Subcutaneous abdominal adipose tissue (tissue), 5 donors: ENCODE results near the gene C8A.

Experiments used
- H3K27ac ChIP-seq: one replicate; pipeline ENCODE4 v1.7.0; 2013; ENCODE audit warnings: low read depth, mild to moderate bottlenecking, inconsistent platforms, low read length, moderate library complexity
- H3K27me3 ChIP-seq, 5 donors: one replicate each; pipeline ENCODE4 v1.7.0; 2013; ENCODE audit warnings: low read length in 5 of 5, inconsistent platforms in 1 of 5; ENCODE audit not compliant: control insufficient read depth in 5 of 5, insufficient read depth in 4 of 5
- H3K36me3 ChIP-seq, 5 donors: one replicate each; pipeline ENCODE4 v1.7.0; 2013; ENCODE audit warnings: low read length in 5 of 5; ENCODE audit not compliant: control insufficient read depth in 5 of 5, insufficient read depth in 5 of 5
- H3K4me1 ChIP-seq, 5 donors: one replicate each; pipeline ENCODE4 v1.7.0; 2013; ENCODE audit warnings: low read length in 5 of 5, mild to moderate bottlenecking in 3 of 5, moderate library complexity in 1 of 5; ENCODE audit not compliant: control insufficient read depth in 5 of 5, insufficient read depth in 5 of 5
- H3K4me3 ChIP-seq, 5 donors: one replicate each; pipeline ENCODE4 v1.7.0; 2013; ENCODE audit warnings: low read length in 5 of 5, low read depth in 1 of 5
- H3K9ac ChIP-seq, 5 donors: one replicate each; pipeline ENCODE4 v1.7.0; 2013; ENCODE audit warnings: low read length in 5 of 5, mild to moderate bottlenecking in 4 of 5, moderate library complexity in 3 of 5
- H3K9me3 ChIP-seq, 5 donors: one replicate each; pipeline ENCODE4 v1.7.0; 2013; ENCODE audit warnings: low read length in 5 of 5; ENCODE audit not compliant: control insufficient read depth in 5 of 5
- donor health status: healthy.
- donor health status: healthy.
- donor health status: healthy.
- donor health status: healthy.
- donor health status: healthy.

Gene C8A

GRCh38 chr1:56952501-56952900 is 97.9 kb downstream of the C8A start:
- no peak overlapping the region for H3K27ac ChIP-seq
- no peak overlapping the region for H3K9ac ChIP-seq
- peaks cover 0 to 17% (median 8%) of the 10 kb centered on the region in 5 donors for H3K4me1 ChIP-seq
- no peaks in the 10 kb centered on the region for H3K36me3 ChIP-seq
- no peaks in the 10 kb centered on the region for H3K27me3 ChIP-seq
- H3K9me3 ChIP-seq = no peaks in the 10 kb centered on the region
- no peak overlapping the region for H3K4me3 ChIP-seq

- H3K9me3 ChIP-seq = no peaks in the 10 kb centered on the region
- no peak overlapping the region for H3K9ac ChIP-seq
- H3K27me3 ChIP-seq = no peaks in the 10 kb centered on the region
- no peak overlapping the region for H3K4me3 ChIP-seq
- no peaks in the 10 kb centered on the region for H3K36me3 ChIP-seq
- no peak overlapping the region for H3K27ac ChIP-seq
- H3K4me1 ChIP-seq = peaks cover 0 to 11% (median 3%) of the 10 kb centered on the region in 5 donors
Observed at GRCh38 chr1:56953386-56953785, 98.8 kb downstream of the C8A start.

- no peaks in the 10 kb centered on the region for H3K27me3 ChIP-seq
- no peaks in the 10 kb centered on the region for H3K4me1 ChIP-seq
- no peak overlapping the region for H3K9ac ChIP-seq
- H3K27ac ChIP-seq = no peak overlapping the region
- H3K9me3 ChIP-seq = no peaks in the 10 kb centered on the region
- H3K36me3 ChIP-seq = no peaks in the 10 kb centered on the region
- no peak overlapping the region for H3K4me3 ChIP-seq
Observed at GRCh38 chr1:56954664-56955063, 100.1 kb downstream of the C8A start.

DNA sequence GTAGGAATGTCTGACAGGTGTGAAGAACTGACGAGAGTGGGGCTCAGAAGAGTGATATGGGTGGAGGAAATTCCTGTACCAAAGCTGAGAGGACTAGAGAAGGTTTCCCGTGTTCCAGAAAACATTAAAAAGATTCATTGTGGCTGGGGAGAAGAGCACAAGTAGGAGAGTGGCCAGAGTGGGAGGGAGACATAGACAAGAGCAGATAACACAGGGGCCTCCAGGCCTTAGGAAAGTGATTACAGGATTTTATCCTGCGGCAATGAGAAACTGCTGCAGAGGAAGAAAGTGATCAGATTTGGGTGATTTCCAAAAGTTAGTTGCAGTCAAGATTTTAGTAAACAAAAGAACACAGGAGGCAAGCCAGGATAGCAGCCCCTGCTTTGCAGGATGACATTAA is 103.3 kb downstream of the C8A start:
- H3K9ac ChIP-seq = no peak overlapping the region
- no peaks in the 10 kb centered on the region for H3K27me3 ChIP-seq
- no peaks in the 10 kb centered on the region for H3K9me3 ChIP-seq
- no peak overlapping the region for H3K27ac ChIP-seq
- H3K36me3 ChIP-seq = no peaks in the 10 kb centered on the region
- no peak overlapping the region for H3K4me3 ChIP-seq
- no peaks in the 10 kb centered on the region for H3K4me1 ChIP-seq

GRCh38 chr1:56958526-56958925 is 103.9 kb downstream of the C8A start:
- H3K9ac ChIP-seq = no peak overlapping the region
- no peaks in the 10 kb centered on the region for H3K36me3 ChIP-seq
- no peak overlapping the region for H3K4me3 ChIP-seq
- H3K9me3 ChIP-seq = no peaks in the 10 kb centered on the region
- H3K4me1 ChIP-seq = peaks cover 0 to under 1% (median 0%) of the 10 kb centered on the region in 5 donors
- no peak overlapping the region for H3K27ac ChIP-seq
- H3K27me3 ChIP-seq = no peaks in the 10 kb centered on the region

DNA sequence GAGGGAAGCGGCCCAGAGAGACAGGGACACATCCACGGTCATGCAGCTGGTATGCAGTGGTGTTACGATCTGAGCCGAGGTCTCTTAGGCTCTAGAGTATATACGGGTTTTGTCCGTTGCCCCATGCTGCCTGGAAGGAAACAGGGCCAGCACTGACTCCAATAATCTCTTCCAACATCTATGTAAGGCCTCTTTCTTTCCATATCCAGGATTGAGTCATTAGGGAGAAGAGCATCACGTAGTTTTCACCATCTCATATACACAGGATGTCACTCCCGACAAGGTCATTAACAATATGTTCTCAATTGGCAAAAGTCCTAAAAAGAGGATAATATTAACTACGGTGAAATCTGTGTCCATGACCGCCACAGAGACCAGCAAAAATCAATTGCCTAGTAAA is 106.8 kb downstream of the C8A start:
- H3K27me3 ChIP-seq = no peaks in the 10 kb centered on the region
- no peaks in the 10 kb centered on the region for H3K9me3 ChIP-seq
- no peaks in the 10 kb centered on the region for H3K36me3 ChIP-seq
- no peak overlapping the region for H3K9ac ChIP-seq
- peaks cover 0 to 5% (median 0%) of the 10 kb centered on the region in 5 donors for H3K4me1 ChIP-seq
- H3K4me3 ChIP-seq = no peak overlapping the region
- no peak overlapping the region for H3K27ac ChIP-seq

GRCh38 chr1:56963667-56964066 is 109.1 kb downstream of the C8A start:
- peaks cover 0 to 5% (median 0%) of the 10 kb centered on the region in 5 donors for H3K4me1 ChIP-seq
- H3K4me3 ChIP-seq = no peak overlapping the region
- H3K27me3 ChIP-seq = no peaks in the 10 kb centered on the region
- H3K9me3 ChIP-seq = no peaks in the 10 kb centered on the region
- H3K27ac ChIP-seq = no peak overlapping the region
- no peak overlapping the region for H3K9ac ChIP-seq
- H3K36me3 ChIP-seq = no peaks in the 10 kb centered on the region

DNA sequence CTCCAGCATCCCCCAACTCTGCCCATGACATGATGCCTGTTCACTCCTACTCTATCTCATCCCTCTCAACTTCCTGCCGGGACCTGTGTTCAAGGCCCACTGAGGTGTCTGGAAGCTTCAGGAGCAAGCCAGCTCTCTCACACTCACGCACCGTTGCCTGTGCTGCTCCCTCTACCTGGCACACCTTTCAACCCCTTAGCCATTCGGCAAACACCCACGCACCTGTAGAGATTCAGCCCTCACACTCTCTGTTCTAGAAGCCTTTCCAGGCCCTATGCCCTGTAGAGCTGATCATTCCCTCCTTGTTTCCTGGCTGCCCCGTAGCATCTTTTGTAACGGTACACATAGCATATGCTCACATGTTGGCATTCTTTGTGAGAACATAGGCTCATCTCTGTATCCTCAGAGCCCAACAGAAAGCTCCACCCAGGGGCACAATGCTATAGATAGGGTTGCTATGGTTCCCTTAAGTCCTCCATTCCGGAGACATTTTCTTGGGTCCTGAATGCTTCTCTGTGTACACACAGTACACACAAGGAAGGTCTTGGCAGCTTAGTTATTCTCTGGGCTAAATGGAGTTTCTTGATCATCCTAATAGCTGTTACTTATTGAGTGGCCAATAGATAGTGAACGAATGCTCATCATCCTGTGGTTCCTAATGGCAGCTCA is 109.9 kb downstream of the C8A start:
- H3K4me3 ChIP-seq = no peak overlapping the region
- H3K9me3 ChIP-seq = peaks cover 0 to 2% (median 0%) of the 10 kb centered on the region in 5 donors
- peaks cover 0 to 5% (median 0%) of the 10 kb centered on the region in 5 donors for H3K4me1 ChIP-seq
- H3K27me3 ChIP-seq = no peaks in the 10 kb centered on the region
- no peak overlapping the region for H3K27ac ChIP-seq
- no peak overlapping the region for H3K9ac ChIP-seq
- H3K36me3 ChIP-seq = no peaks in the 10 kb centered on the region

DNA sequence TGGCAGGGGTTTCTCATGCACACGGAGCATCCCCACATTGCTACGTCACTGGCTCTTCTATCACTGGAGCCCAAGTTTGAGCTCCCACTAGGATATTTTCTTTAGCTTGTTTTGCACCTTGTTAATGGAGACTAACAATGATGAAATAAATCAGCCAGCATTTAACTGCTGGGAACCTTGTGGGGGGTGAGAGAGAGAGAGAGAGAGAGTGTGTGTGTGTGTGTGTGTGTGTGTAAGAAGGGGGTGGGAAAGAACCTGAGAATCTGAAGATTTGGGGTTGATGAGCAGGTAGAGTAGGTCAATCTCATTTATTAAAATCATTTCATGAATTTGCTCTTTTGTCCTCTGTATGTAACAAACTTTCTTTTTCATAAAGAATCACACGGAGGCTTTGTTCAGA is 110.6 kb downstream of the C8A start:
- no peak overlapping the region for H3K4me3 ChIP-seq
- H3K36me3 ChIP-seq = no peaks in the 10 kb centered on the region
- H3K27me3 ChIP-seq = no peaks in the 10 kb centered on the region
- H3K27ac ChIP-seq = no peak overlapping the region
- peaks cover 0 to 5% (median 0%) of the 10 kb centered on the region in 5 donors for H3K4me1 ChIP-seq
- peaks cover 0 to 2% (median 0%) of the 10 kb centered on the region in 5 donors for H3K9me3 ChIP-seq
- no peak overlapping the region for H3K9ac ChIP-seq

DNA sequence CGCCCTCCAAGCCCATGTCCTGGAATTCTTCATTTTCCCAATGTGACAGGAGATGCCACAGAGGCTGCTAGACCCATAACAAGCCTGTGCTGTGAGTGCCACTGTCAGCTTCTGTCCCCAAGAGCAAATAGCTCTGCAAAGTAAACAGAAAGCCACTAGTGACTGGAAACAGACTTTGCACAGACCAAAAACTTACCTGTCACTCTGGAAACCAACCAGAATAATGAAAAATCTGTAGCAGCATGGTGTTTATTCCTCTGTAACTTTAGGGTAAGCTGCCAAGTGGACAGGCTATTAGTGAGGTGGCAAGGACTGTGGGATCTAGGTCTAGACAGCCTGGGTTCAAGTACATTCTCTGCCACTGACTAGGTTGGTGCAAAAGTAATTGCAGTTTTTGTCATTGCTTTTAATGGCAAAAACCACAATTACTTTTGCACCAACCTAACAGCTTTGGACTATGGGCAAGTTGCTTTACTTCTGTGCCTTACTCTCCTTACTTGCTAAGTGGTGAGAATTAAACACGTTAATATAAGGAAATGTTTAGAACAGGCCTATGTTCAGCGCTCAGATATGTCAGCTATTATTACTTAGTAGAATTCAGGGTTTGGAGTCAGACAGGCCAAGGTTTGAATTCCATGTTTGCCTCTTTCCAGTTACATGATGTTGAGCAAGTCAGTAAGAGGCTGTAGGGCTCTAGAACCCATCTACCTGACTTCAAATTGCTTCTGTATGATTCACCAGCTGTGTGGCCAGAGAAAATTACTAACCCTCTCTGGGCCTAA is 111.5 kb downstream of the C8A start, which contains the start of gene C8B:
TSS of gene C8B (minus strand) at position 100 of the 782 bp plus-strand sequence. CDS start at position 33, 67 bp downstream.
- H3K36me3 ChIP-seq = no peaks in the 10 kb centered on the region
- peaks cover 0 to 2% (median 0%) of the 10 kb centered on the region in 5 donors for H3K9me3 ChIP-seq
- peaks cover 0 to 5% (median 0%) of the 10 kb centered on the region in 5 donors for H3K4me1 ChIP-seq
- no peaks in the 10 kb centered on the region for H3K27me3 ChIP-seq
- H3K4me3 ChIP-seq = no peak within 1 kb of the TSS
- H3K27ac ChIP-seq = no peak within 1 kb of the TSS
- no peak within 1 kb of the TSS for H3K9ac ChIP-seq
